Panc1 (cell line): ENCODE measurements around the gene GLIS2. TPM values are rescaled to one million over a fixed set of nuclear protein-coding genes. Genes with fewer than 3 reads are reported as not detected.

Experiments
- ATAC-seq: fragments of 200-7000 bp; cut with Tn5 transposase; 2 replicates; pipeline ENCODE4 v1.9.1; 2020; ENCODE audit warnings: mild to moderate bottlenecking, moderate library complexity
- BruUV-seq: library from RNA; stranded (reverse); fragments of 400-500 nt; replicated peaks from 2 replicates; lab custom pipeline; 2021; lab: Mats Ljungman, UMichigan
- CTCF ChIA-PET: fragments of 300-600 bp; sonication (Branson Sonifier 250); formaldehyde crosslinking; loops from one replicate; lab custom pipeline; 2022; ENCODE audit warnings: antibody characterized with exemption; lab: Charles Lee
- POLR2A ChIA-PET: fragments of 300-600 bp; sonication (Branson Sonifier 250); formaldehyde crosslinking; loops from one replicate; lab custom pipeline; 2022; ENCODE audit warnings: antibody characterized with exemption; lab: Charles Lee
- DNase-seq: peaks from one replicate; pipeline ENCODE4 v3.0.0-alpha.2; 2010; ENCODE audit warnings: low read depth, low spot score
- H3K27ac ChIP-seq: 2 replicates; pipeline ENCODE4 v1.5.1; 2011; ENCODE audit warnings: mild to moderate bottlenecking, low read length, inconsistent platforms
- H3K27me3 ChIP-seq: fragments of 200-500 bp; sonication (Bioruptor generic); 2 replicates; pipeline ENCODE4 v1.6.0; 2014; ENCODE audit warnings: low read length, inconsistent platforms; ENCODE audit not compliant: control insufficient read depth, insufficient read depth
- H3K36me3 ChIP-seq: fragments of 200-500 bp; sonication (Bioruptor generic); 2 replicates; pipeline ENCODE4 v1.5.1; 2014; ENCODE audit warnings: inconsistent platforms, mild to moderate bottlenecking, low read length, moderate library complexity; ENCODE audit not compliant: control insufficient read depth, insufficient read depth
- H3K4me1 ChIP-seq: 2 replicates; pipeline ENCODE4 v1.5.1; 2011; ENCODE audit warnings: inconsistent platforms, mild to moderate bottlenecking, low read length, moderate library complexity; ENCODE audit not compliant: control insufficient read depth, insufficient read depth
- H3K4me3 ChIP-seq, 2 experiments: 2 replicates each; pipeline ENCODE4 v1.5.1; 2011 to 2012; ENCODE audit warnings: low read depth in 2 of 2, low read length in 2 of 2, mild to moderate bottlenecking in 2 of 2, inconsistent platforms in 1 of 2, moderate library complexity in 1 of 2
- H3K9me3 ChIP-seq: fragments of 200-500 bp; sonication (Bioruptor generic); 2 replicates; pipeline ENCODE4 v1.5.1; 2014; ENCODE audit warnings: low read depth, mild to moderate bottlenecking, inconsistent platforms, low read length, moderate library complexity; ENCODE audit not compliant: control insufficient read depth, insufficient read depth
- SIN3A ChIP-seq: IDR thresholded peaks from 2 replicates; pipeline ENCODE4 v1.6.1; 2012; ENCODE audit warnings: low read depth, mild to moderate bottlenecking, low read length, moderate library complexity, borderline replicate concordance; ENCODE audit not compliant: insufficient read depth
- in situ Hi-C: cut with HindIII; loops from 2 replicates; pipeline ENCODE4 v1.10.0; 2016; ENCODE audit warnings: low sequenced_read_pairs, low pct_unique_long_range_greater_than_20kb
- intact Hi-C: fragments of 100-400 bp; cut with micrococcal nuclease; formaldehyde crosslinking; loops from one replicate; pipeline ENCODE4 v1.10.0; 2022; ENCODE audit not compliant: unreplicated experiment
- total RNA-seq: library from RNA; stranded (reverse); gene quantifications from one replicate; pipeline ENCODE4 v1.2.1, GENCODE V29; 2021; ENCODE audit not compliant: unreplicated experiment
- TF ChIP-seq, protein P1 (sequence below): fragments of 450-650 bp; IDR thresholded peaks from 2 replicates; pipeline ENCODE4 v1.5.1; 2017; ENCODE audit warnings: mild to moderate bottlenecking
- TF ChIP-seq, protein P2 (sequence below), 2 experiments: IDR thresholded peaks; 2 replicates each; pipeline ENCODE4 v1.6.1; 2011 to 2012; ENCODE audit warnings: low read depth in 2 of 2, control low read depth in 1 of 2, low read length in 1 of 2, mild to moderate bottlenecking in 1 of 2, moderate library complexity in 1 of 2; ENCODE audit not compliant: insufficient read depth in 1 of 2

Gene GLIS2
- total RNA-seq, 1 experiment from 2014 or later = 87.3 TPM

DNA sequence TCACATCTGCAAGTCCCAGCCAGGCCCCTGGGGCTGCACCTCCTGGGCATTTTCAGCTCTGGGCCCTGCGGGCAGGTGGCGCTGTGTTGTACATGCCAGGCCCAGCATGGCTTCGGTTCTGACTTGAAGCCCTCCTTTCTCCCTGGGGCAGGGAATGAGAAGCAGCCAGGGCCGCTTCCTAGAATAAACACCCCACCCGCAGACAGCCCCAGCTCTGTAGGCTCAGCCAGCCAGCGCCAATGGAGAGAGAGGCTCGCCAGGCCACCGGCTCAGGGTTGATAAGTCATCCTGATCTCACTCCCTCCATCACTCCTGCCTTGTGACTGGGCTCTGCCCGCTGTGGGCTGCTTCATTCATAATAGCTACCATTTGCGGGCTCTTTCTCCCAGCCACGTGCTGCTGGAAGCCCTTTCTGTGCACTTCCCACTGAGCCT, 6.0 kb upstream of the GLIS2 start:
- Histone ChIP-seq H3K9me3 (no peaks in the 10 kb centered on the region), H3K4me1 (peaks cover 19% of the 10 kb centered on the region), H3K4me3 (no peak overlapping the region), H3K27me3 (no peaks in the 10 kb centered on the region), H3K36me3 (no peaks in the 10 kb centered on the region), H3K27ac (peak overlapping the region; percentile 45)
- ChIA-PET CTCF (interaction anchor here (0.8 to 2.8 kb wide), 6 partner anchors 10 to 29 kb away, joined by 3 to 12 read pairs (median 6); no protein-coding TSS in a partner anchor), POLR2A (interaction anchor here (0.5 to 0.9 kb wide), 3 partner anchors 19 to 148 kb away, joined by 3 to 9 read pairs (median 5); no protein-coding TSS in a partner anchor)
- TF ChIP-seq SIN3A = no peak
- TF ChIP-seq, protein P1, sequence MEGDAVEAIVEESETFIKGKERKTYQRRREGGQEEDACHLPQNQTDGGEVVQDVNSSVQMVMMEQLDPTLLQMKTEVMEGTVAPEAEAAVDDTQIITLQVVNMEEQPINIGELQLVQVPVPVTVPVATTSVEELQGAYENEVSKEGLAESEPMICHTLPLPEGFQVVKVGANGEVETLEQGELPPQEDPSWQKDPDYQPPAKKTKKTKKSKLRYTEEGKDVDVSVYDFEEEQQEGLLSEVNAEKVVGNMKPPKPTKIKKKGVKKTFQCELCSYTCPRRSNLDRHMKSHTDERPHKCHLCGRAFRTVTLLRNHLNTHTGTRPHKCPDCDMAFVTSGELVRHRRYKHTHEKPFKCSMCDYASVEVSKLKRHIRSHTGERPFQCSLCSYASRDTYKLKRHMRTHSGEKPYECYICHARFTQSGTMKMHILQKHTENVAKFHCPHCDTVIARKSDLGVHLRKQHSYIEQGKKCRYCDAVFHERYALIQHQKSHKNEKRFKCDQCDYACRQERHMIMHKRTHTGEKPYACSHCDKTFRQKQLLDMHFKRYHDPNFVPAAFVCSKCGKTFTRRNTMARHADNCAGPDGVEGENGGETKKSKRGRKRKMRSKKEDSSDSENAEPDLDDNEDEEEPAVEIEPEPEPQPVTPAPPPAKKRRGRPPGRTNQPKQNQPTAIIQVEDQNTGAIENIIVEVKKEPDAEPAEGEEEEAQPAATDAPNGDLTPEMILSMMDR = peak; percentile 90
- ATAC-seq = peak; percentile 69
- intact Hi-C loops = no loop called here
- in situ Hi-C loops = no loop called here
- DNase-seq = no peak
- no TSS peak for BruUV-seq

DNA sequence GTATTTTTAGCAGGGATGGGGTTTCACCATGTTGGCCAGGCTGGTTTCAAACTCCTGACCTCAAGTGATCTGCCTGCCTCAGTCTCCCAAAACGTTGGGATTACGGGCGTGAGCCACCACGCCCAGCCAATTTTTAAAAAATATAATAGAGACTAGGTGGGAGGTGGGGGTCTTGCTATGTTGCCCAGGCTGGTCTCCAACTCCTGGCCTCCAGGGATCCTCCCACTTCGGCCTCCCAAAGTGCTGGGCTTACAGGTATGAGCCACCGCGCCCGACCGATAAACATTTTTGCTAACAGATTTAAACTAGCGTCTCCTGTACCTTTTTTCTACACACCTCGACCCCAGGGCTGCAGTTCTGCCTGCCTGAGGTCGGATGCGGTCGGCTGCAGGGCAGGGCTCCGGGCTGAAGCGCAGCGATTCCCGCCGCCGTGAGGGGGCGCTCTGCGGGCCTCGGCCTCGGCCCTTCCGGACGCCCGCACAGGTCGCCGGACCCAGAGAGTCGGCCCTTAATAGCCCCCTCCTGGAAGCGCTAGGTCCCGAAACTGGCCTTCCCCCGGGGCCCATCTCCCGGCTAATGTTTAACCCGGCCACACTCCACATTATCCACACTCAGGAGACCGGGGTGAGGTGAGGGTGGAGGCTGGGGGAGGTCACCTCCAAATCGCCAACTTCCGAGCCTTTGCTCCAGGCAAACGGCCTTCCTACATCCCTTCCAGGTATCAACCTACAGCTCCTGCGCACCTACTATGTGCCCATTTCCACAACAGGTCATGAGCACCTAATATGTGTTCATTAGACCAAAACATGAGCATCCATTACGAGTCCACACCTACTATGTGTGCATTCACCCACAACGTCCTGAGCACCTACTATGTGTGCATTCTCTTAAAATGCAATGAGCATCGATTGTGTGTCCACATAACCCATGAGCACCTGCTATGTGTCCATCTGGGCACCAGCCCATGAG, 2.0 kb upstream of the GLIS2 start:
- POLR2A ChIA-PET = interaction anchor here (0.6 kb wide), 1 partner anchor 302 kb away, joined by 7 read pairs; no protein-coding TSS in a partner anchor
- peaks cover 18% of the 10 kb centered on the region for H3K4me1 ChIP-seq
- H3K36me3 ChIP-seq = no peaks in the 10 kb centered on the region; the same call in 1 of the 2 replicates
- TF ChIP-seq, protein P1 = peak; percentile 97
- TF ChIP-seq, protein P2, sequence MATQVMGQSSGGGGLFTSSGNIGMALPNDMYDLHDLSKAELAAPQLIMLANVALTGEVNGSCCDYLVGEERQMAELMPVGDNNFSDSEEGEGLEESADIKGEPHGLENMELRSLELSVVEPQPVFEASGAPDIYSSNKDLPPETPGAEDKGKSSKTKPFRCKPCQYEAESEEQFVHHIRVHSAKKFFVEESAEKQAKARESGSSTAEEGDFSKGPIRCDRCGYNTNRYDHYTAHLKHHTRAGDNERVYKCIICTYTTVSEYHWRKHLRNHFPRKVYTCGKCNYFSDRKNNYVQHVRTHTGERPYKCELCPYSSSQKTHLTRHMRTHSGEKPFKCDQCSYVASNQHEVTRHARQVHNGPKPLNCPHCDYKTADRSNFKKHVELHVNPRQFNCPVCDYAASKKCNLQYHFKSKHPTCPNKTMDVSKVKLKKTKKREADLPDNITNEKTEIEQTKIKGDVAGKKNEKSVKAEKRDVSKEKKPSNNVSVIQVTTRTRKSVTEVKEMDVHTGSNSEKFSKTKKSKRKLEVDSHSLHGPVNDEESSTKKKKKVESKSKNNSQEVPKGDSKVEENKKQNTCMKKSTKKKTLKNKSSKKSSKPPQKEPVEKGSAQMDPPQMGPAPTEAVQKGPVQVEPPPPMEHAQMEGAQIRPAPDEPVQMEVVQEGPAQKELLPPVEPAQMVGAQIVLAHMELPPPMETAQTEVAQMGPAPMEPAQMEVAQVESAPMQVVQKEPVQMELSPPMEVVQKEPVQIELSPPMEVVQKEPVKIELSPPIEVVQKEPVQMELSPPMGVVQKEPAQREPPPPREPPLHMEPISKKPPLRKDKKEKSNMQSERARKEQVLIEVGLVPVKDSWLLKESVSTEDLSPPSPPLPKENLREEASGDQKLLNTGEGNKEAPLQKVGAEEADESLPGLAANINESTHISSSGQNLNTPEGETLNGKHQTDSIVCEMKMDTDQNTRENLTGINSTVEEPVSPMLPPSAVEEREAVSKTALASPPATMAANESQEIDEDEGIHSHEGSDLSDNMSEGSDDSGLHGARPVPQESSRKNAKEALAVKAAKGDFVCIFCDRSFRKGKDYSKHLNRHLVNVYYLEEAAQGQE (IDR thresholded peaks at IDR 0.05; ENCODE audit: insufficient read depth in 1 of 2, low read depth in 2 of 2, low read length in 1 of 2) = no peak
- in situ Hi-C loops = no loop called here
- H3K27ac ChIP-seq = peak overlapping the region; percentile 53
- peak overlapping the region; percentile 16 to 21; a peak in 3 of 4 replicates for H3K4me3 ChIP-seq
- ATAC-seq (peak; percentile 12), DNase-seq (no peak)
- intact Hi-C loops = no loop called here
- CTCF ChIA-PET = interaction anchor here (0.6 to 1.3 kb wide), 3 partner anchors 10 to 80 kb away, joined by 3 to 5 read pairs (median 3); no protein-coding TSS in a partner anchor
- BruUV-seq = TSS peak; percentile 73
- H3K27me3 ChIP-seq = no peaks in the 10 kb centered on the region
- H3K9me3 ChIP-seq = no peaks in the 10 kb centered on the region
